ENCODE data around the gene ABCB6. TPM values are rescaled to one million over a fixed set of nuclear protein-coding genes. Genes with fewer than 3 reads are reported as not detected.

ABCB6 gene
- polyA plus RNA-seq, 1 donor (not counting 4 experiments of a cell fraction or from before 2014, with no cell fraction given) = 10.5 TPM

GRCh38 chr2:219161097-219161496, 57.7 kb downstream of the ABCB6 start:
- no peaks in the 10 kb centered on the region for H3K9me3 ChIP-seq (ENCODE audit: control insufficient read depth, low read depth, low read length)
- no peaks in the 10 kb centered on the region for H3K79me2 ChIP-seq (ENCODE audit: control insufficient read depth, insufficient read depth, low read length)
- H3K9ac ChIP-seq (ENCODE audit: control insufficient read depth, extremely low read depth, insufficient read depth, low read length) = peak overlapping the region; percentile 82
- no peaks in the 10 kb centered on the region for H4K20me1 ChIP-seq (ENCODE audit: control insufficient read depth, extremely low read depth, insufficient read depth, low read length)
- H3K4me3 ChIP-seq (ENCODE audit: control insufficient read depth in 2 of 3, extremely low read depth in 1 of 3, insufficient read depth in 2 of 3, low read depth in 1 of 3, low read length in 3 of 3) = peak overlapping the region; percentile 56 to 75 (median 74)
- DNase-seq (ENCODE audit: low read depth, low spot score) (no peak), FAIRE-seq (no peak)
- no peaks in the 10 kb centered on the region for H3K27me3 ChIP-seq (ENCODE audit: control insufficient read depth, extremely low read depth, insufficient read depth, low read length)
- peak overlapping the region; percentile 95 for H3K4me2 ChIP-seq (ENCODE audit: control insufficient read depth, extremely low read depth, insufficient read depth, low read depth, low read length)
- no peak overlapping the region for H3K27ac ChIP-seq (ENCODE audit: control insufficient read depth, insufficient read depth, low read length)
- TF ChIP-seq EZH2 (IDR thresholded peaks at IDR 0.05; ENCODE audit: low read length) (no peak), CTCF (optimal IDR thresholded peaks at IDR 0.05 in 1 of 3, IDR thresholded peaks at IDR 0.05 in 1 of 3, conservative IDR thresholded peaks at IDR 0.05 in 1 of 3; ENCODE audit: extremely low read depth in 1 of 3, insufficient read depth in 2 of 3, low read length in 3 of 3) (no peak)
- no peaks in the 10 kb centered on the region for H3K9me1 ChIP-seq (ENCODE audit: control insufficient read depth, extremely low read depth, insufficient read depth, low read length)
- dilution Hi-C loops (cut with MboI; ENCODE audit: extremely low pct_ligation_motif_present, low sequenced_read_pairs) = no loop called here
- H2AFZ ChIP-seq (ENCODE audit: control insufficient read depth, low read length) = peak overlapping the region; percentile 46
- H3K36me3 ChIP-seq (ENCODE audit: control insufficient read depth in 2 of 2, extremely low read depth in 1 of 2, insufficient read depth in 2 of 2, low read length in 2 of 2) = peaks cover 3 to 4% of the 10 kb centered on the region in 2 experiments
- peaks cover 8% of the 10 kb centered on the region for H3K4me1 ChIP-seq (ENCODE audit: control insufficient read depth, extremely low read depth, insufficient read depth, low read length)

- Histone ChIP-seq H3K4me2 (ENCODE audit: control insufficient read depth, extremely low read depth, insufficient read depth, low read depth, low read length) (peak within 1 kb of the TSS; percentile 95), H3K4me1 (ENCODE audit: control insufficient read depth, extremely low read depth, insufficient read depth, low read length) (peaks cover 8% of the 10 kb centered on the region), H3K9me1 (ENCODE audit: control insufficient read depth, extremely low read depth, insufficient read depth, low read length) (no peaks in the 10 kb centered on the region), H3K9ac (ENCODE audit: control insufficient read depth, extremely low read depth, insufficient read depth, low read length) (peak within 1 kb of the TSS; percentile 82), H2AFZ (ENCODE audit: control insufficient read depth, low read length) (peak within 1 kb of the TSS; percentile 95), H3K4me3 (ENCODE audit: control insufficient read depth in 2 of 3, extremely low read depth in 1 of 3, insufficient read depth in 2 of 3, low read depth in 1 of 3, low read length in 3 of 3) (peak within 1 kb of the TSS; percentile 56 to 75 (median 74)), H4K20me1 (ENCODE audit: control insufficient read depth, extremely low read depth, insufficient read depth, low read length) (no peaks in the 10 kb centered on the region), H3K36me3 (ENCODE audit: control insufficient read depth in 2 of 2, extremely low read depth in 1 of 2, insufficient read depth in 2 of 2, low read length in 2 of 2) (peaks cover 3% of the 10 kb centered on the region in 2 experiments), H3K79me2 (ENCODE audit: control insufficient read depth, insufficient read depth, low read length) (no peaks in the 10 kb centered on the region), H3K27ac (ENCODE audit: control insufficient read depth, insufficient read depth, low read length) (peak within 1 kb of the TSS; percentile 66), H3K27me3 (ENCODE audit: control insufficient read depth, extremely low read depth, insufficient read depth, low read length) (no peaks in the 10 kb centered on the region), H3K9me3 (ENCODE audit: control insufficient read depth, low read depth, low read length) (no peaks in the 10 kb centered on the region)
- DNase-seq (ENCODE audit: low read depth, low spot score) = peak; percentile 70
- TF ChIP-seq EZH2 (IDR thresholded peaks at IDR 0.05; ENCODE audit: low read length) (no peak), CTCF (optimal IDR thresholded peaks at IDR 0.05 in 1 of 3, IDR thresholded peaks at IDR 0.05 in 1 of 3, conservative IDR thresholded peaks at IDR 0.05 in 1 of 3; ENCODE audit: extremely low read depth in 1 of 3, insufficient read depth in 2 of 3, low read length in 3 of 3) (peak; percentile 85 to 99 (median 90))
- no peak for FAIRE-seq
- dilution Hi-C loops (cut with MboI; ENCODE audit: extremely low pct_ligation_motif_present, low sequenced_read_pairs) = no loop called here
These were observed 58.4 kb downstream of the ABCB6 start, which contains the start of gene NHEJ1 for GRCh38 chr2:219160186-219161017. Gene NHEJ1, minus strand, starts transcription at chr2:219160815. Its CDS starts 2,453 bp downstream, at chr2:219158362.

Other genes starting within 250 kb of the ABCB6 start
- gene FEV, start 233.8 kb downstream of the ABCB6 start, polyA plus RNA-seq = not detected in 3 replicates
- gene CRYBA2, start 225.5 kb downstream of the ABCB6 start, polyA plus RNA-seq = not detected in 3 replicates
- gene CFAP65, start 177.4 kb downstream of the ABCB6 start, polyA plus RNA-seq = not detected in 3 replicates
- gene IHH, start 158.0 kb downstream of the ABCB6 start, polyA plus RNA-seq = not detected in 3 replicates
- 11.0 to 16.0 TPM (median 13.1 TPM) in 3 replicates for gene NHEJ1, start 58.1 kb downstream of the ABCB6 start, polyA plus RNA-seq
- 0.48 to 2.4 TPM (median 1.4 TPM) in 3 replicates for gene SLC23A3, start 48.9 kb downstream of the ABCB6 start, polyA plus RNA-seq
- gene CNPPD1, start 42.0 kb downstream of the ABCB6 start, polyA plus RNA-seq = 26.1 to 32.2 TPM (median 29.1 TPM) in 3 replicates
- 45.8 to 54.9 TPM (median 51.3 TPM) in 3 replicates for gene RETREG2, start 40.7 kb downstream of the ABCB6 start, polyA plus RNA-seq
- 23.2 to 37.7 TPM (median 25.1 TPM) in 3 replicates for gene ZFAND2B, start 12.2 kb downstream of the ABCB6 start, polyA plus RNA-seq
- gene ATG9A, start 10.7 kb upstream of the ABCB6 start, polyA plus RNA-seq = 54.2 to 60.6 TPM (median 58.8 TPM) in 3 replicates
- gene ANKZF1, start 10.8 kb upstream of the ABCB6 start, polyA plus RNA-seq = 20.9 to 41.0 TPM (median 35.1 TPM) in 3 replicates
- gene GLB1L, start 26.5 kb upstream of the ABCB6 start, polyA plus RNA-seq = 4.3 to 6.9 TPM (median 5.2 TPM) in 3 replicates
- 35.8 to 44.7 TPM (median 40.2 TPM) in 3 replicates for gene STK16, start 26.5 kb upstream of the ABCB6 start, polyA plus RNA-seq
- 0.08 TPM in 1 of 3 replicates, not detected in the others for gene TUBA4B, start 34.3 kb upstream of the ABCB6 start, polyA plus RNA-seq
- gene TUBA4A, start 35.0 kb upstream of the ABCB6 start, polyA plus RNA-seq = 524 to 819 TPM (median 569 TPM) in 3 replicates
- 35.4 to 75.5 TPM (median 51.7 TPM) in 3 replicates for gene DNAJB2, start 60.4 kb upstream of the ABCB6 start, polyA plus RNA-seq
- not detected in 3 replicates for gene PTPRN, start 90.4 kb upstream of the ABCB6 start, polyA plus RNA-seq
- gene RESP18, start 113.8 kb upstream of the ABCB6 start, polyA plus RNA-seq = not detected in 3 replicates
- 34.1 to 61.3 TPM (median 41.6 TPM) in 3 replicates for gene DNPEP, start 169.0 kb upstream of the ABCB6 start, polyA plus RNA-seq
- not detected in 3 replicates for gene DES, start 199.4 kb upstream of the ABCB6 start, polyA plus RNA-seq
- gene SPEG, start 215.9 kb upstream of the ABCB6 start, polyA plus RNA-seq = 18.8 to 36.1 TPM (median 19.0 TPM) in 3 replicates